HL-60/S4 (cell line): ENCODE data around the gene EEFSEC.

ENCODE experiments used
- in situ Hi-C: fragments of 300-500 bp; cut with MboI; formaldehyde crosslinking; loops from 2 replicates; pipeline ENCODE4 v1.14.3; 2022; ENCODE audit warnings: low sequenced_read_pairs

The EEFSEC gene

DNA sequence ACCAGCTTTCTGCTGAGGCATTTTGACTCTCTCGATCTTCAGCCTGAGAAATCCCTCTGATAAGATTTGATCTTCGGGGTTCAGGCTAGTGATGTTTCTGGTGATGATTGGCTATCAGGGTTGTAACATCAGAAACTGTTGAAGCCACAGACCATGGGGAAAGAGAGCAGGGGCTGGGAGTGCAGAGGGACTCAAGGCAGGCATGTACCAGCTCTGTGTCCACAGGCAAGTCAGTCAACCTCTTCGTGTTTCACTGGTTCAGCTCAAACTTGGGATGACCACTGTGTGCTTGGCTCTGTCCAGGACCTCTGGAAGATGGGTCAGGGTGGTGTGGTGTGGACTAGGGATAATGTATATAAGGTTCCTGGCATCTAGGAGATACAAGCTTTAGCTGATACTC lies 116.5 kb downstream of the EEFSEC start:
- in situ Hi-C loops = no loop called here

DNA sequence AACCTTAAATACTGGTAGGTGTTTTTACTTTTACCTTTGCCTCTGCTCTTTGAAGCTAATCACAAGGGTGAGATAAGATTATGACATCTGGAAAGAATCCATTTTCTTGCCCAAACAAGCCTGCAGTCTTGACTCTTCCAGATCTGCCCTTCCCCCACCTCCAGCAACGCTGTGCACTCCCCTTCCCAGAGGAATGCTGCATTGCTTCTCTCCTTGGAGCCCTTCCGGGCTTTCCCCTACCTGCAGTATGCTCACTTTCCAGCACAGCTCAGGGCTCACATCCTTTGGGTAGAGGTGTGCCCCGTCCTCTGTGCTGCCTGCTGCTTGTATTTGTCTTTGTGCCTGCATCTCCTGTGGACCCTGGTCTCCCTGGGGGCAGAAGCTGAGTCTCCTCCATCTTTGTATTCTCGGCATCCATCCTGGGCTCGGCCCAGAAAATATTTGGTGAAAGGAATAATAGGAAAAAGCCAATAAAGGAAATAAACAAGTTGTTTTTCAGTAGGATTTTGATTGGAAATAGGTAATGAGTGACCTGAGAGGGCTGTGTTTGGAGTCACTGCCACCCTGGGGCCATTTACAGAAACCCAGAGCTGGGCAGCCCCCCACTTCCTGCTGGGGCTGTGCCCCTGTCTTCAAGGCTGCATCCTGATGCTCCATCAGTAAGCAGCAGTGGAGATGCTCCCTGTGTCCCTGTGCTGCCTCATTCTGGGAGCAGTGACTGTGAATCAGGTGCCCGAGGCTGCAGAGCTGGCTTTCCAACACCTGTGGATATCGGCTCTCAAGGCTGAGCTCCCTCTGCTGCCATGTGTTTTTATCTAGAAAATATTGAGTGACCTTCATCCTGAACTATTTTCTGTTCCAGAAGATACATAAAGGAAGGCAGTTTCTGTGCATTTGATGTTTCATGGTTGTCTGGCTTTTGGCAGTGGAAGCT lies 117.5 kb downstream of the EEFSEC start:
- in situ Hi-C loops = no loop called here

DNA sequence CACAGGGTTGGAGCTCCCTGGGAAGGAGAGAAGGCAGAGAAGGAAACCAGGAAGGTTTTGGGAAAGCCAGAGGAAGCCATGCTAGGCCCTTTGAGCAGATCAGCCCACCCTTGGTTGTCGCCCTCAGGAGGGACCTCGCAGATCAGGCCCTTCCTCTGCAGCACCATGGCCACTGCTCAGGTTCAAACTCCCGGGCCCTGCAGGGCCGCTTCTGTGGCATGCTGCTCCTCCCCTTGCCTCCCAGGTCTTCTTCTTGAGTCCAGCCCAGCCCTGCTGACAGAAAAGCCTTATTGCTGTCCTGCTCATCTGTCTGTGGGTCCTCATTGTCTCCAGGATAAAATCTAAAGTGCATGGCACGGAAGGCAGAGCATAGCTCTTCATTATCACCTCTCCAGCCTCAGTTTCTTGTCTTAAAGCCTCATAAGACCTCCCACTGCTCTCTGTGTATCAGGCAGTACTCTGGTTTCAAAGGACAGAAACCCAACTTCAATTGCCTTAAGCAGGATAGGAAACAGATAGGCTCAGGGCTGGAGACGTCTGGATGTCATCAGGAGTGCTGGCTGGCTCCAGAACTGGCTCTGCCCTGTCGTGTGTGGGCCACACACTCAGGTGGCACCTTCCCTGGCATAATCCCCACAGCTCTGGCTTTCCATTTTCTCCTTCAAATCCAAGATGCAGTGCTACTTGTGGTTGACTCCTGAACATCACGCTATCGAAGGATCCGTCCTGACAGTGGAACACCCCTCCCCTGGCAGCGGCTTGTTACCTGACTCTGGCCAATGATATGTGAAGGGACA lies 118.5 kb downstream of the EEFSEC start:
- in situ Hi-C loops = no loop called here

GRCh38 chr3:128273109-128273840 lies 120.0 kb downstream of the EEFSEC start:
- in situ Hi-C loops = no loop called here

GRCh38 chr3:128273841-128274573 lies 120.7 kb downstream of the EEFSEC start:
- in situ Hi-C loops = no loop called here

- in situ Hi-C loops = no loop called here
Measured at GRCh38 chr3:128274837-128275236, 121.6 kb downstream of the EEFSEC start.

GRCh38 chr3:128275316-128276145 lies 122.2 kb downstream of the EEFSEC start:
- in situ Hi-C loops = no loop called here

- in situ Hi-C loops = no loop called here
Measured at GRCh38 chr3:128276146-128276435, 122.8 kb downstream of the EEFSEC start.

DNA sequence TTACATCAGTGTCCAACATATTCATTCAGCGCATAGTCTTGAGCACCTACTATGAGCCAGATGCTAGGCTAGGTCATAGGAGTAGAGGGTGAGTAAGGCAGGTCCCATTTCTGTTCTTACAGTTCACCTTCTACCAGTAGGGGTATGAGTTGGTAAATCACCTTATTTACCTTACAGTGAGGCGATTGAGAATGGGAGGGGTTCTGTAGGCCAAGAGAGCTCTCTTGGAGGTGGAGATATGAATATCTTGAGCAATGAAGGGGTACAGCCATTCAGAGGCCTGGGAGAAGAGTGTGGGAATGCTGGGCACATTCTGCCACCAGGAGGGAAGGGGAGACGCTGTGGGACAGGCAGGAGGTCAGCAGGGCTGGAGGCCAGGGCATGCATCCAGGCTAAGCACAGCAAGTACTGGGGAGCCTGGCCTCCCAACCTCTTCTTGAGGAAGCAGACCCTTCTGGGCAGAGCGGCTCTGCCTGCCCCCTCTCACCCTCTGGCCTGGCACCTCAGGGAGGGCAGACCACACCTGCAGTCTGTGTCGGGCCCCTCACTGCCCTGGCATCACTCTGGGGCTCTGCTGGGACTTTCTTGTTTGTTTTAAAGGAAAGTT lies 123.4 kb downstream of the EEFSEC start:
- in situ Hi-C loops = no loop called here

- in situ Hi-C loops = no loop called here
Measured at GRCh38 chr3:128277378-128278069, 124.2 kb downstream of the EEFSEC start.

DNA sequence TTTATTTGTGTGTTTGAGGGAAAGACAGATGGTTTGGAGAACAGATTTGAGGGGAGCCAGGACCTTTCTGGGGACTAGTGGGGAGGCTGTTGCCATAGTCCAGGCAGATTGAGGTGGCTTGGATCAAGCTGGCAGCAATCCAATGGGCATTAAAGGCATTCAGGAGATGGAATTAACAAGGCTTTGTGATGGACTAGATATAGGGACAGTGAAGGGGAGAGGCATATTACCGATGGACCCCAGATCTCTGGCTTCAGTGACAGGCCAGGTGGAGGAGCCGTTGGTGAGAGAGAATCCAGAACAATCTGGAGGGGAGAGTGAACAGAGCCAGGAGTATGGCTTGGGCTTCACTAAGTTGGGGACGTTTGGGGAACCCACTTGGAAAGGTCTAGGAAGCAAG lies 124.8 kb downstream of the EEFSEC start:
- in situ Hi-C loops = no loop called here

GRCh38 chr3:128278761-128279600 lies 125.7 kb downstream of the EEFSEC start:
- in situ Hi-C loops = no loop called here

GRCh38 chr3:128279601-128279880 lies 126.3 kb downstream of the EEFSEC start:
- in situ Hi-C loops = no loop called here

GRCh38 chr3:128280481-128281052 lies 127.3 kb downstream of the EEFSEC start:
- in situ Hi-C loops = no loop called here

- in situ Hi-C loops = no loop called here
Measured at GRCh38 chr3:128281056-128281455, 127.8 kb downstream of the EEFSEC start.

- in situ Hi-C loops = no loop called here
Measured at GRCh38 chr3:128281461-128282367, 128.4 kb downstream of the EEFSEC start.
